Activated CD4-positive, alpha-beta T cell treated with anti-CD3 and anti-CD28 coated beads, Interleukin-2, amount 10 ng/mL, durations not matched to agents 24 days and 14 days (primary cell): ENCODE data around the gene RBM47. TPM values are rescaled to one million over a fixed set of nuclear protein-coding genes. Genes with fewer than 3 reads are reported as not detected.

Source experiments
- DNase-seq: peaks from one replicate; pipeline ENCODE4 v3.0.0; 2022
- H3K27ac Mint-ChIP-seq: one replicate; pipeline ENCODE4 v1.8.0; 2022; ENCODE audit warnings: mild to moderate bottlenecking, mixed read lengths
- H3K27me3 Mint-ChIP-seq: one replicate; pipeline ENCODE4 v1.8.0; 2022; ENCODE audit warnings: mixed read lengths
- H3K36me3 Mint-ChIP-seq: one replicate; pipeline ENCODE4 v1.8.0; 2022; ENCODE audit warnings: low read depth, mild to moderate bottlenecking, mixed read lengths
- H3K4me1 Mint-ChIP-seq: one replicate; pipeline ENCODE4 v1.8.0; 2021; ENCODE audit warnings: mixed read lengths
- H3K4me3 Mint-ChIP-seq: one replicate; pipeline ENCODE4 v1.8.0; 2022; ENCODE audit warnings: mild to moderate bottlenecking, moderate library complexity, mixed read lengths
- H3K9me3 Mint-ChIP-seq: one replicate; pipeline ENCODE4 v1.8.0; 2021; ENCODE audit warnings: mixed read lengths
- intact Hi-C: fragments of 100-400 bp; cut with micrococcal nuclease; formaldehyde crosslinking; loops from one replicate; pipeline ENCODE4 v1.15.1; 2023
- total RNA-seq: library from RNA; stranded (reverse); gene quantifications from 2 replicates; pipeline ENCODE4 v1.2.3, GENCODE V29; 2022

The RBM47 gene
- total RNA-seq, 1 donor from 2014 or later = 13.0 TPM

DNA sequence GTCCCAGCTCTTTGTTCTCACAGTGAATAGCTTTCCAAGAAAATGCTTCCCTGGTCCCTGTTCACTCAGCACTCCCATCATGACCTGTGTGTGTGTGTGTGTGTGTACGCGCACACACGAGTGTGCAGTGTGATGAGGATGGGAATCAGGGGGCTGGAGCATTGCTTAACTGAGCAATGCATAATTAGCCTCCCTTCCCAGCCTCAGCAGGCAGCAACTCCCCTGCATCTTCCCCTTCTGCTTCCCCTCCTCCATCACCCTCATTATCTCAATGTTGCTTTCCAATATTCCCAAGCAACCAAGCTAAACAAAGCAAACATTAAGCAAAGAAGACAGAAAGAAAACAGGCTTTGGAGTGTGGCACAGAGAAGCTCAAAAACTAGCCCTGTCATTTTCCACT lies 137.0 kb downstream of the RBM47 start:
- peaks cover 5% of the 10 kb centered on the region for H3K9me3 Mint-ChIP-seq

DNA sequence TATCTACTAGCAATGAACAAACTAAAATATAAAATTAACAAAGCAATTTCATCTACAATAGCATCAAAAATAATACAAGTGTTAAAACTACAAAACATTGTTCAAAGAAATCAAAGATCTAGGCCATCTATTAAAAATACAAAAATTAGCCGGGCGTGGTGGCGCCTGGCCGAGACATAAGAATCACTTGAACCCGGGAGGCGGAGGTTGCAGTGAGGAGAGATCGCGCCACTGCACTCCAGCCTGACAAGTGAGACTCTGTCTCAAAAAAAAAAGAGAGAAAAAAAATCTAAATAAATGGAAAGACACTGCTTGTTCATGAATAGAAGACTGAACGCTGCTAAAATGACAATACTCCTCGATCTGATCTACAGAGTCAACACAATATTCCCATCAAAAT lies 139.2 kb downstream of the RBM47 start:
- no peak overlapping the region for H3K27ac Mint-ChIP-seq
- H3K4me1 Mint-ChIP-seq = peaks cover 7% of the 10 kb centered on the region
- no peak for DNase-seq
- peaks cover 13% of the 10 kb centered on the region for H3K9me3 Mint-ChIP-seq
- peaks cover 7% of the 10 kb centered on the region for H3K36me3 Mint-ChIP-seq
- intact Hi-C loops = no loop called here
- H3K4me3 Mint-ChIP-seq = no peak overlapping the region
- H3K27me3 Mint-ChIP-seq = peaks cover 2% of the 10 kb centered on the region

More for the DNA sequence above, 137.0 kb downstream of the RBM47 start:
- peaks cover 5% of the 10 kb centered on the region for H3K4me1 Mint-ChIP-seq
- intact Hi-C loops = no loop called here
- DNase-seq = no peak
- H3K27ac Mint-ChIP-seq = no peak overlapping the region
- H3K4me3 Mint-ChIP-seq = no peak overlapping the region
- no peaks in the 10 kb centered on the region for H3K36me3 Mint-ChIP-seq
- peaks cover 2% of the 10 kb centered on the region for H3K27me3 Mint-ChIP-seq

DNA sequence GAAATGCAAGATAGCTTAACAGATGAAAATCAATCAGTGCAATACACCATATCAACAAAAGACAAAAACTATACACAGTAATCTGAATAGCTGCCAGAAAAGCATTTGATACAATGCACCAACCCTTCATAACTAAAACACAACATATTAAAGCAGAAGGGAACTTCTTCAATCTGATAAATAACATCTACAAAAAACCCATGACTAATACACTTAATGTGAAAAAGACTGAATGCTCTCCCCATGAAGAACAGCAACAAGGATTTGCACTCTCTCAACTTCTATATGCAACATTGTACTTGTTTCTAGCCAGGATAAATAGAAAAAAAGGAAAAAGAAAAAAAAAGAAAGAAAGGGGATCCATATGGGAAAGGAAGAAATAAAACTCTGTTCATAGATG lies 139.7 kb downstream of the RBM47 start:
- DNase-seq = no peak
- Mint-ChIP-seq H3K9me3 (peaks cover 13% of the 10 kb centered on the region), H3K4me1 (peaks cover 7% of the 10 kb centered on the region), H3K27ac (no peak overlapping the region), H3K27me3 (peaks cover 2% of the 10 kb centered on the region), H3K4me3 (no peak overlapping the region), H3K36me3 (peaks cover 7% of the 10 kb centered on the region)
- intact Hi-C loops = no loop called here

DNA sequence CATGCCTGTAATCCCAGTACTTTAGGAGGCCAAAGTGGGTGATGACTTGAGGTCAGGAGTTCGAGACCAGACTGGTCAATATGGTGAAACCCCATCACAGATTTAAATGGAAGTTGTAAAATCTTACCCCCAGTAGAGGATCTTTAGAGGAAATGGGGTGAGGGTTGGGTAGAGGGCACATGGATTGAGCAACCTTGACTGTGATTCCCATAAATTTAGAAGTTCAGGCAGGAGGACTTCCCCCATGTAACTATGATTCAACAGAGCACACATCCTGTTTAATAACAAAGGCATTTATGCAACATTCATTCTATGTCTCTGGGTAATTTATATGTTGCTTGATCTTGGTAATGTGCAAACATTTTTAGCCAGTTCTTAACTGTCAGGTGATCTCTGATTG lies 143.1 kb downstream of the RBM47 start:
- intact Hi-C loops = no loop called here
- Mint-ChIP-seq H3K4me3 (no peak overlapping the region), H3K36me3 (peaks cover 7% of the 10 kb centered on the region), H3K27ac (no peak overlapping the region), H3K4me1 (peaks cover 4% of the 10 kb centered on the region), H3K27me3 (peaks cover 9% of the 10 kb centered on the region), H3K9me3 (peaks cover 13% of the 10 kb centered on the region)
- DNase-seq = no peak

- Mint-ChIP-seq H3K4me3 (no peak overlapping the region), H3K36me3 (peaks cover 7% of the 10 kb centered on the region), H3K27ac (no peak overlapping the region), H3K4me1 (peaks cover 4% of the 10 kb centered on the region), H3K27me3 (peaks cover 9% of the 10 kb centered on the region), H3K9me3 (peaks cover 13% of the 10 kb centered on the region)
- DNase-seq = no peak
- intact Hi-C loops = no loop called here
These were observed 145.1 kb downstream of the RBM47 start for GRCh38 chr4:40484346-40485090.

DNA sequence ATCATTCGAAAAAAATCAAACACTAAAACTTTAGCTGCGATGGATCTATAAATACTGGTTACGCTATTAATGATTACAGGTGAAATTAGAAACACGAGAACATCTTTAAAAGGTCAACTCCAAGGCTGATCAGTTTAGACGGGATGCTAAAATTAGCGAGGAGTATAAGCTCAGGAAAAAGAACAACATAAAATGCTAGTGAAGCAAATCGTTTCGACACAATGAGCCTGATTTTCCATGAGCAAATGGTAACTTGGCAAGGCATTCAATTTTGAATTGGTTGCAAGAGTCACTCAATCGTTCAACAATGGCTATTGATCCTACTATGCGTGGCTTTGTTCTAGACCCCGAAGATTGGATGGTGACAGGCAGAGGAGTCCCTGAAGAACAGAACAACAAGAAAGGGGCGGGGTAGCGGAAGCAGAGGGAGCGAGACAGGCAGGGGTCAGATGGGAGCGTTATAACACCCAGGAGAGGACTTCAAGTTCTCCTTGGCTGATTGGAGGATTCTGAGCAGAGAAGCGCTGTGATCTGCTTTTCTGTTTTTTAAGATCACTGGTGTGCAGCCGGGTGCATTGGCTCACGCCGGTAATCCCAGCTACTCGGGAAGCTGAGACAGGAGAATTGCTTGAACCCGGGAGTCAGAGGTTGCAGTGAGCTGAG lies 146.5 kb downstream of the RBM47 start:
- Mint-ChIP-seq H3K36me3 (peaks cover 7% of the 10 kb centered on the region), H3K27ac (no peak overlapping the region), H3K27me3 (peaks cover 8% of the 10 kb centered on the region), H3K4me3 (no peak overlapping the region), H3K4me1 (peaks cover 4% of the 10 kb centered on the region), H3K9me3 (peaks cover 8% of the 10 kb centered on the region)
- intact Hi-C loops = no loop called here
- DNase-seq = no peak

DNA sequence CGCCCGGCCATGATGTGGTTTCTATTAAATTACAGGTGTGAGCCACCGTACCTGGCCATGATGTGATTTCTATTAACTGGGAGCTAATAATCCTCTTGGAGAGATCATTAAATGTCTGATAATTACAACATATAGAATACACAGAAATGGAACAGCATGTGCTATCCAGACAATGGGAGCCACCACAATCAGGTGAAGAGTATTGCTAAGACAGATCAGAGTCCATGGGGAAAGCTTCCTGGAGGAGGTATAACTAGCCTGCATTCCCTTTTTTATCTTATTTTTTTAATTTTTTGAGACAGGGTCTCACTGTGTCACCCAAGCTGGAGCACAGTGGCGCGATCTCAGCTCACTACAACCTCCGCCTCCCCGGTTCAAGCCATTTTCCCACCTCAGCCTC lies 147.7 kb downstream of the RBM47 start:
- intact Hi-C loops = no loop called here
- DNase-seq = no peak
- peaks cover 8% of the 10 kb centered on the region for H3K9me3 Mint-ChIP-seq
- H3K4me1 Mint-ChIP-seq = peaks cover 4% of the 10 kb centered on the region
- no peak overlapping the region for H3K4me3 Mint-ChIP-seq
- H3K27me3 Mint-ChIP-seq = peaks cover 8% of the 10 kb centered on the region
- no peak overlapping the region for H3K27ac Mint-ChIP-seq
- peaks cover 7% of the 10 kb centered on the region for H3K36me3 Mint-ChIP-seq

GRCh38 chr4:40480291-40480690 lies 149.4 kb downstream of the RBM47 start:
- no peak overlapping the region for H3K27ac Mint-ChIP-seq
- intact Hi-C loops = no loop called here
- peaks cover 2% of the 10 kb centered on the region for H3K36me3 Mint-ChIP-seq
- peaks cover 8% of the 10 kb centered on the region for H3K27me3 Mint-ChIP-seq
- peaks cover 12% of the 10 kb centered on the region for H3K4me1 Mint-ChIP-seq
- no peaks in the 10 kb centered on the region for H3K9me3 Mint-ChIP-seq
- no peak overlapping the region for H3K4me3 Mint-ChIP-seq
- no peak for DNase-seq

GRCh38 chr4:40479378-40479777 lies 150.3 kb downstream of the RBM47 start:
- Mint-ChIP-seq H3K27me3 (peaks cover 4% of the 10 kb centered on the region), H3K36me3 (peaks cover 2% of the 10 kb centered on the region), H3K9me3 (no peaks in the 10 kb centered on the region), H3K4me3 (no peak overlapping the region), H3K4me1 (peaks cover 12% of the 10 kb centered on the region), H3K27ac (no peak overlapping the region)
- DNase-seq = no peak
- intact Hi-C loops = no loop called here

GRCh38 chr4:40475609-40476008 lies 154.1 kb downstream of the RBM47 start:
- no peaks in the 10 kb centered on the region for H3K9me3 Mint-ChIP-seq

GRCh38 chr4:40473578-40474388 lies 155.9 kb downstream of the RBM47 start:
- H3K27me3 Mint-ChIP-seq = no peaks in the 10 kb centered on the region
- no peak overlapping the region for H3K4me3 Mint-ChIP-seq
- H3K9me3 Mint-ChIP-seq = no peaks in the 10 kb centered on the region
- no peak for DNase-seq
- peaks cover 2% of the 10 kb centered on the region for H3K36me3 Mint-ChIP-seq
- peaks cover 20% of the 10 kb centered on the region for H3K4me1 Mint-ChIP-seq
- intact Hi-C loops = no loop called here
- no peak overlapping the region for H3K27ac Mint-ChIP-seq

More at GRCh38 chr4:40475609-40476008, 154.1 kb downstream of the RBM47 start:
- DNase-seq = no peak
- Mint-ChIP-seq H3K4me1 (peaks cover 20% of the 10 kb centered on the region), H3K4me3 (no peak overlapping the region), H3K27me3 (no peaks in the 10 kb centered on the region), H3K27ac (peak overlapping the region; percentile 28), H3K36me3 (peaks cover 2% of the 10 kb centered on the region)
- intact Hi-C loops = no loop called here

DNA sequence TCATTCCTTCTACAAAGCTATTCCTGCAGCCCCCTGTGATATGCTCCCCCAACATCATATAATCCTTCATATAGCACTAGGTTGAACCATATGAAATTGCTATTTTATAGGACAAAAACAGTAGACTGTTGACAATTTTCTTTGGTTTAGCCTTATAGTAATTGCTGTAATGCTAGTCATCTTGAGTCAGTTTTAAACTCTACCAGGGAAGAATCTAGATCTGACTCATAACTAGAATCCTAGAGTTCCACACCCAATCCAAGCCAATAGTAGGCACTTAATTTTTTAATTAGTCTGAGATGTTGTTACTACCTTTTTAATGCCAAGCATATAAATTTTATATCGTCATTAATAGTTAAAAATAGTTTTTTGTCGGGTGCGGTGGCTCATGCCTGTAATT lies 157.7 kb downstream of the RBM47 start:
- DNase-seq = no peak
- Mint-ChIP-seq H3K36me3 (peaks cover 2% of the 10 kb centered on the region), H3K27me3 (no peaks in the 10 kb centered on the region), H3K4me1 (peaks cover 22% of the 10 kb centered on the region), H3K9me3 (no peaks in the 10 kb centered on the region), H3K27ac (peak overlapping the region; percentile 14), H3K4me3 (no peak overlapping the region)
- intact Hi-C loops = no loop called here

- no peak for DNase-seq
- intact Hi-C loops = loop anchor here (2.0 to 5.0 kb wide), 3 partner anchors 34 to 86 kb away; no protein-coding TSS in a partner anchor
- no peaks in the 10 kb centered on the region for H3K27me3 Mint-ChIP-seq
- no peaks in the 10 kb centered on the region for H3K9me3 Mint-ChIP-seq
- peaks cover 9% of the 10 kb centered on the region for H3K36me3 Mint-ChIP-seq
- peaks cover 18% of the 10 kb centered on the region for H3K4me1 Mint-ChIP-seq
- H3K27ac Mint-ChIP-seq = peak overlapping the region; percentile 71
- no peak overlapping the region for H3K4me3 Mint-ChIP-seq
These were observed 162.9 kb downstream of the RBM47 start for GRCh38 chr4:40466789-40467188.

DNA sequence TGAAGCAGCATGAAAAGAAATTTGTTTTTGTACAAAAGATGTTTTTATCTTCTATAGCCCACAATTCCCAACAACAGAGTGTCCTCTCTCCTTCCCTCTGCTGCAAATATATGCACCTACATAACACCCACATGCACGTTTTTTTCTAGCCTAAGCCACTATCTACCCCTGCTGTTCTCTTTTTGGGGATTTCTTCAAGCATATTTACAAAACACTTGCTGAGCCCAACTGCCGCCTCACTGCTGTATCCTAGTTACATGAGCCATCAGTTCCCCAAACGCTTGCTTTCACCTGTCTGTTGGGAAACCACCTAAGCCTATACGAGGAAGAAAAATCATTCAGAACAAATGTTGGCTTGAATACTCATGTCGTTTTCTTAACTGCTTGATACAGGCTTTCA lies 167.3 kb downstream of the RBM47 start:
- Mint-ChIP-seq H3K27ac (peak overlapping the region; percentile 76), H3K4me3 (no peak overlapping the region), H3K27me3 (no peaks in the 10 kb centered on the region), H3K36me3 (peaks cover 9% of the 10 kb centered on the region), H3K4me1 (peaks cover 18% of the 10 kb centered on the region), H3K9me3 (no peaks in the 10 kb centered on the region)
- intact Hi-C loops = no loop called here
- peak; percentile 75 for DNase-seq
